Measurements from ENCODE around the gene RHOH. TPM values are rescaled to one million over a fixed set of nuclear protein-coding genes. Genes with fewer than 3 reads are reported as not detected.

RHOH gene
- total and polyA plus RNA-seq, 9 of the 15 experiments (the other 6 are each of a cell fraction or from before 2014, with no cell fraction given), result 14.3 to 37.7 (median 23.2) TPM

DNA sequence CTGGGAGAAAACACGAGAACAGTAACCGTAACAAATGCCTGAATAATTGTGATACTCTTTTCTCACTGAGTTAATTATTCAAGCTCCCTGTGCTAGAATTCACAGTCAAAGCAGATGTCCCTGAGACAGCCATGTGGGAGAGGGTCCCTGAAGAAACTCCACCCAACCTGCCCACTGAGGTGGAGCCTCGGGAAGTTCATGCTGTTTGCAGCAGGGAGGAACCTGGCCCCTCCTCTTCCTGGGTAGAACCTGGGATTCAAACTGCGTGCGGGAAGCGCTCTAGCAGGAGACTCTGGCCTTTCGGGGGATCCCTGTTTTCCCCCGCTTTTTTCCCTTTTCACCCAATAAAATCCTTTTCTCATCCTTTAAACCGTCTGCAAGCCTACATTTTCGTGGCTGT, 20.2 kb upstream of the RHOH start (continued):
- TF ChIP-seq, protein P1, sequence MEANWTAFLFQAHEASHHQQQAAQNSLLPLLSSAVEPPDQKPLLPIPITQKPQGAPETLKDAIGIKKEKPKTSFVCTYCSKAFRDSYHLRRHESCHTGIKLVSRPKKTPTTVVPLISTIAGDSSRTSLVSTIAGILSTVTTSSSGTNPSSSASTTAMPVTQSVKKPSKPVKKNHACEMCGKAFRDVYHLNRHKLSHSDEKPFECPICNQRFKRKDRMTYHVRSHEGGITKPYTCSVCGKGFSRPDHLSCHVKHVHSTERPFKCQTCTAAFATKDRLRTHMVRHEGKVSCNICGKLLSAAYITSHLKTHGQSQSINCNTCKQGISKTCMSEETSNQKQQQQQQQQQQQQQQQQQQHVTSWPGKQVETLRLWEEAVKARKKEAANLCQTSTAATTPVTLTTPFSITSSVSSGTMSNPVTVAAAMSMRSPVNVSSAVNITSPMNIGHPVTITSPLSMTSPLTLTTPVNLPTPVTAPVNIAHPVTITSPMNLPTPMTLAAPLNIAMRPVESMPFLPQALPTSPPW (CRISPR knock-in tag; IDR thresholded peaks at IDR 0.05), result peak; percentile 56; the same call in 1 of the 2 replicates
- TF ChIP-seq ZBTB8A (IDR thresholded peaks at IDR 0.05; ENCODE audit: partially characterized antibody), result no peak
- no peak for TF ChIP-seq PHF20 (IDR thresholded peaks at IDR 0.05; ENCODE audit: partially characterized antibody)
- TF ChIP-seq ATF7 (IDR thresholded peaks at IDR 0.05), result 0 out of 2 replicates have a peak, but pooled peaks have one; percentile 31
- TF ChIP-seq GATAD2B (IDR thresholded peaks at IDR 0.05; ENCODE audit: borderline replicate concordance), result 0 out of 2 replicates have a peak, but pooled peaks have one; percentile 19
- no peak for TF ChIP-seq RHOXF2B (CRISPR knock-in tag; conservative IDR thresholded peaks at IDR 0.05)
- no peak for TF ChIP-seq ZNF143 (CRISPR knock-in tag; IDR thresholded peaks at IDR 0.05)
- TF ChIP-seq, protein P2, sequence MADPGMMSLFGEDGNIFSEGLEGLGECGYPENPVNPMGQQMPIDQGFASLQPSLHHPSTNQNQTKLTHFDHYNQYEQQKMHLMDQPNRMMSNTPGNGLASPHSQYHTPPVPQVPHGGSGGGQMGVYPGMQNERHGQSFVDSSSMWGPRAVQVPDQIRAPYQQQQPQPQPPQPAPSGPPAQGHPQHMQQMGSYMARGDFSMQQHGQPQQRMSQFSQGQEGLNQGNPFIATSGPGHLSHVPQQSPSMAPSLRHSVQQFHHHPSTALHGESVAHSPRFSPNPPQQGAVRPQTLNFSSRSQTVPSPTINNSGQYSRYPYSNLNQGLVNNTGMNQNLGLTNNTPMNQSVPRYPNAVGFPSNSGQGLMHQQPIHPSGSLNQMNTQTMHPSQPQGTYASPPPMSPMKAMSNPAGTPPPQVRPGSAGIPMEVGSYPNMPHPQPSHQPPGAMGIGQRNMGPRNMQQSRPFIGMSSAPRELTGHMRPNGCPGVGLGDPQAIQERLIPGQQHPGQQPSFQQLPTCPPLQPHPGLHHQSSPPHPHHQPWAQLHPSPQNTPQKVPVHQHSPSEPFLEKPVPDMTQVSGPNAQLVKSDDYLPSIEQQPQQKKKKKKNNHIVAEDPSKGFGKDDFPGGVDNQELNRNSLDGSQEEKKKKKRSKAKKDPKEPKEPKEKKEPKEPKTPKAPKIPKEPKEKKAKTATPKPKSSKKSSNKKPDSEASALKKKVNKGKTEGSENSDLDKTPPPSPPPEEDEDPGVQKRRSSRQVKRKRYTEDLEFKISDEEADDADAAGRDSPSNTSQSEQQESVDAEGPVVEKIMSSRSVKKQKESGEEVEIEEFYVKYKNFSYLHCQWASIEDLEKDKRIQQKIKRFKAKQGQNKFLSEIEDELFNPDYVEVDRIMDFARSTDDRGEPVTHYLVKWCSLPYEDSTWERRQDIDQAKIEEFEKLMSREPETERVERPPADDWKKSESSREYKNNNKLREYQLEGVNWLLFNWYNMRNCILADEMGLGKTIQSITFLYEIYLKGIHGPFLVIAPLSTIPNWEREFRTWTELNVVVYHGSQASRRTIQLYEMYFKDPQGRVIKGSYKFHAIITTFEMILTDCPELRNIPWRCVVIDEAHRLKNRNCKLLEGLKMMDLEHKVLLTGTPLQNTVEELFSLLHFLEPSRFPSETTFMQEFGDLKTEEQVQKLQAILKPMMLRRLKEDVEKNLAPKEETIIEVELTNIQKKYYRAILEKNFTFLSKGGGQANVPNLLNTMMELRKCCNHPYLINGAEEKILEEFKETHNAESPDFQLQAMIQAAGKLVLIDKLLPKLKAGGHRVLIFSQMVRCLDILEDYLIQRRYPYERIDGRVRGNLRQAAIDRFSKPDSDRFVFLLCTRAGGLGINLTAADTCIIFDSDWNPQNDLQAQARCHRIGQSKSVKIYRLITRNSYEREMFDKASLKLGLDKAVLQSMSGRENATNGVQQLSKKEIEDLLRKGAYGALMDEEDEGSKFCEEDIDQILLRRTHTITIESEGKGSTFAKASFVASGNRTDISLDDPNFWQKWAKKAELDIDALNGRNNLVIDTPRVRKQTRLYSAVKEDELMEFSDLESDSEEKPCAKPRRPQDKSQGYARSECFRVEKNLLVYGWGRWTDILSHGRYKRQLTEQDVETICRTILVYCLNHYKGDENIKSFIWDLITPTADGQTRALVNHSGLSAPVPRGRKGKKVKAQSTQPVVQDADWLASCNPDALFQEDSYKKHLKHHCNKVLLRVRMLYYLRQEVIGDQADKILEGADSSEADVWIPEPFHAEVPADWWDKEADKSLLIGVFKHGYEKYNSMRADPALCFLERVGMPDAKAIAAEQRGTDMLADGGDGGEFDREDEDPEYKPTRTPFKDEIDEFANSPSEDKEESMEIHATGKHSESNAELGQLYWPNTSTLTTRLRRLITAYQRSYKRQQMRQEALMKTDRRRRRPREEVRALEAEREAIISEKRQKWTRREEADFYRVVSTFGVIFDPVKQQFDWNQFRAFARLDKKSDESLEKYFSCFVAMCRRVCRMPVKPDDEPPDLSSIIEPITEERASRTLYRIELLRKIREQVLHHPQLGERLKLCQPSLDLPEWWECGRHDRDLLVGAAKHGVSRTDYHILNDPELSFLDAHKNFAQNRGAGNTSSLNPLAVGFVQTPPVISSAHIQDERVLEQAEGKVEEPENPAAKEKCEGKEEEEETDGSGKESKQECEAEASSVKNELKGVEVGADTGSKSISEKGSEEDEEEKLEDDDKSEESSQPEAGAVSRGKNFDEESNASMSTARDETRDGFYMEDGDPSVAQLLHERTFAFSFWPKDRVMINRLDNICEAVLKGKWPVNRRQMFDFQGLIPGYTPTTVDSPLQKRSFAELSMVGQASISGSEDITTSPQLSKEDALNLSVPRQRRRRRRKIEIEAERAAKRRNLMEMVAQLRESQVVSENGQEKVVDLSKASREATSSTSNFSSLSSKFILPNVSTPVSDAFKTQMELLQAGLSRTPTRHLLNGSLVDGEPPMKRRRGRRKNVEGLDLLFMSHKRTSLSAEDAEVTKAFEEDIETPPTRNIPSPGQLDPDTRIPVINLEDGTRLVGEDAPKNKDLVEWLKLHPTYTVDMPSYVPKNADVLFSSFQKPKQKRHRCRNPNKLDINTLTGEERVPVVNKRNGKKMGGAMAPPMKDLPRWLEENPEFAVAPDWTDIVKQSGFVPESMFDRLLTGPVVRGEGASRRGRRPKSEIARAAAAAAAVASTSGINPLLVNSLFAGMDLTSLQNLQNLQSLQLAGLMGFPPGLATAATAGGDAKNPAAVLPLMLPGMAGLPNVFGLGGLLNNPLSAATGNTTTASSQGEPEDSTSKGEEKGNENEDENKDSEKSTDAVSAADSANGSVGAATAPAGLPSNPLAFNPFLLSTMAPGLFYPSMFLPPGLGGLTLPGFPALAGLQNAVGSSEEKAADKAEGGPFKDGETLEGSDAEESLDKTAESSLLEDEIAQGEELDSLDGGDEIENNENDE (IDR thresholded peaks at IDR 0.05; ENCODE audit: low read depth, low read length), result no peak
- no peak for TF ChIP-seq HDGF (IDR thresholded peaks at IDR 0.05)
- TF ChIP-seq HDAC2 (IDR thresholded peaks at IDR 0.05), result 0 out of 2 replicates have a peak, but pooled peaks have one; percentile 22
- TF ChIP-seq ZNF311 (CRISPR knock-in tag; IDR thresholded peaks at IDR 0.05), result no peak
- TF ChIP-seq TFAM (CRISPR knock-in tag; conservative IDR thresholded peaks at IDR 0.05), result no peak
- 0 out of 2 replicates have a peak, but pooled peaks have one; percentile 3 for TF ChIP-seq DPF2 (IDR thresholded peaks at IDR 0.05)
- TF ChIP-seq LEF1 (IDR thresholded peaks at IDR 0.05), result no peak
- no peak for TF ChIP-seq TAL1 (IDR thresholded peaks at IDR 0.05)

Data from K562 (cell line).